ENCODE measurements around the gene SIX1. TPM values are rescaled to one million over a fixed set of nuclear protein-coding genes. Genes with fewer than 3 reads are reported as not detected.

The SIX1 gene
- total and polyA plus RNA-seq, 2 of the 4 experiments (the other 2 are of a cell fraction) = 7.7 to 15.0 TPM

DNA sequence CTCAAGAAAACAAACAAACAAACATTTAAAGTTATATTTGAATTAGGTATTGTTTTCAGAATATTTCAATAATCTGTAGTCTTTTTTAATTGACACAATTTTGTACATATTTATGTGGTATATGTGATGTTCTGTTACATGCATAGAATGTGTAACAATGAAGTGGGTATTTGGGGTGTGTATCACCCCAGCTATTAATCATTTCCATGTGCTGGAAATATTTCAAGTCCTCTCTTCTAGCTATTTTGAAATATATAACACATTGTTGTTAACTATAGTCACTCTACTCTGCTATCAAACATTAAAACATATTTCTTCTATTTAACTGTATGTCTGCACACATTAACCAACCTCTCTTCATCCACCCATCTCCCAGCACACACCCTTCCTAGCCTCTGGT, 32.0 kb upstream of the SIX1 start:
- in situ Hi-C loops (cut with MboI; ENCODE audit: low sequenced_read_pairs) (no loop called here), dilution Hi-C loops (cut with HindIII; ENCODE audit: low sequenced_read_pairs, unreplicated experiment) (no loop called here), intact Hi-C loops (cut with micrococcal nuclease) (no loop called here)
- DNase-seq = no peak
- H4K5ac ChIP-seq (ENCODE audit: low read depth, low read length) = no peak overlapping the region
- no peaks in the 10 kb centered on the region for H3K79me1 ChIP-seq (ENCODE audit: low read depth in 1 of 2, low read length in 2 of 2)
- no peak overlapping the region for H3K4ac ChIP-seq (ENCODE audit: low read depth, low read length)
- no peaks in the 10 kb centered on the region for H3K4me1 ChIP-seq (ENCODE audit: control insufficient read depth, insufficient read depth, low read length)
- ChIA-PET POLR2A (ENCODE audit: unreplicated experiment) (no interaction called here), CTCF (no interaction called here)
- H3K18ac ChIP-seq (ENCODE audit: low read depth, low read length) = no peak overlapping the region
- H3K9me3 ChIP-seq (ENCODE audit: control insufficient read depth, insufficient read depth, low read length) = no peaks in the 10 kb centered on the region
- BruUV-seq (replicated peaks) = no TSS peak
- H3K27ac ChIP-seq (ENCODE audit: insufficient read depth, low read length) = no peak overlapping the region
- H3K27me3 ChIP-seq (ENCODE audit: control insufficient read depth, insufficient read depth, low read length) = no peaks in the 10 kb centered on the region
- no peak overlapping the region for H3K9ac ChIP-seq (ENCODE audit: low read depth, low read length)
- no peak overlapping the region for H4K91ac ChIP-seq (ENCODE audit: insufficient read depth, low read depth, low read length)
- H2BK5ac ChIP-seq (ENCODE audit: low read depth, low read length, poor library complexity, severe bottlenecking) = no peak overlapping the region
- H2BK20ac ChIP-seq (ENCODE audit: low read depth, low read length) = no peak overlapping the region
- H3K14ac ChIP-seq (replicated peaks; ENCODE audit: low read depth, low read length) = no peak overlapping the region
- no peak overlapping the region for H3K4me3 ChIP-seq (ENCODE audit: insufficient read depth, low read depth, low read length)
- no peak for ATAC-seq (ENCODE audit: low read depth)
- no peak overlapping the region for H2AFZ ChIP-seq (replicated peaks; ENCODE audit: low read length, poor library complexity)
- no peak overlapping the region for H3K23ac ChIP-seq (ENCODE audit: low read depth, low read length)
- no peaks in the 10 kb centered on the region for H4K20me1 ChIP-seq (ENCODE audit: insufficient read depth, low read length)
- TF ChIP-seq SMC3 (IDR thresholded peaks at IDR 0.05; ENCODE audit: low read depth, low read length) = no peak
- TF ChIP-seq, protein P1, sequence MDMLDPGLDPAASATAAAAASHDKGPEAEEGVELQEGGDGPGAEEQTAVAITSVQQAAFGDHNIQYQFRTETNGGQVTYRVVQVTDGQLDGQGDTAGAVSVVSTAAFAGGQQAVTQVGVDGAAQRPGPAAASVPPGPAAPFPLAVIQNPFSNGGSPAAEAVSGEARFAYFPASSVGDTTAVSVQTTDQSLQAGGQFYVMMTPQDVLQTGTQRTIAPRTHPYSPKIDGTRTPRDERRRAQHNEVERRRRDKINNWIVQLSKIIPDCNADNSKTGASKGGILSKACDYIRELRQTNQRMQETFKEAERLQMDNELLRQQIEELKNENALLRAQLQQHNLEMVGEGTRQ (IDR thresholded peaks at IDR 0.05; ENCODE audit: low read depth, low read length) = no peak
- H2BK120ac ChIP-seq (ENCODE audit: low read depth, low read length) = no peak overlapping the region
- H2BK15ac ChIP-seq (ENCODE audit: low read depth, low read length) = no peak overlapping the region
- H3K56ac ChIP-seq (ENCODE audit: extremely low read depth, insufficient read depth, low read length) = no peak overlapping the region
- no peaks in the 10 kb centered on the region for H3K36me3 ChIP-seq (ENCODE audit: control insufficient read depth, insufficient read depth, low read length)
- H4K8ac ChIP-seq (ENCODE audit: low read depth in 2 of 2, low read length in 2 of 2) = no peak overlapping the region
- no peak overlapping the region for H2AK5ac ChIP-seq (ENCODE audit: low read depth, low read length)
- H2AK9ac ChIP-seq (replicated peaks; ENCODE audit: low read depth, low read length, poor library complexity) = no peak overlapping the region
- H3K9me1 ChIP-seq (ENCODE audit: insufficient read depth, low read length) = no peaks in the 10 kb centered on the region
- no peak overlapping the region for H3K4me2 ChIP-seq (ENCODE audit: low read depth, low read length)
